Forelimb muscle (tissue), 1 donor: ENCODE results near the gene ZNF579. TPM values are rescaled to one million over a fixed set of nuclear protein-coding genes. Genes with fewer than 3 reads are reported as not detected.
"Not testable (repeated sequence)": the region's sequence is repeated elsewhere in the genome, so short reads cannot be mapped to it uniquely, and the experiment has no call there.

Source experiments
- DNase-seq: peaks from one replicate; pipeline ENCODE4 v3.0.0-alpha.2; 2013; ENCODE audit warnings: low read depth
- polyA plus RNA-seq: library from polyadenylated mRNA; unstranded; fragments of 120-200 nt; gene quantifications from one replicate; pipeline ENCODE4 v1.2.1, GENCODE V29; 2013; ENCODE audit not compliant: insufficient read length

ZNF579 gene
- polyA plus RNA-seq, 1 donor: 12.0 TPM

DNA sequence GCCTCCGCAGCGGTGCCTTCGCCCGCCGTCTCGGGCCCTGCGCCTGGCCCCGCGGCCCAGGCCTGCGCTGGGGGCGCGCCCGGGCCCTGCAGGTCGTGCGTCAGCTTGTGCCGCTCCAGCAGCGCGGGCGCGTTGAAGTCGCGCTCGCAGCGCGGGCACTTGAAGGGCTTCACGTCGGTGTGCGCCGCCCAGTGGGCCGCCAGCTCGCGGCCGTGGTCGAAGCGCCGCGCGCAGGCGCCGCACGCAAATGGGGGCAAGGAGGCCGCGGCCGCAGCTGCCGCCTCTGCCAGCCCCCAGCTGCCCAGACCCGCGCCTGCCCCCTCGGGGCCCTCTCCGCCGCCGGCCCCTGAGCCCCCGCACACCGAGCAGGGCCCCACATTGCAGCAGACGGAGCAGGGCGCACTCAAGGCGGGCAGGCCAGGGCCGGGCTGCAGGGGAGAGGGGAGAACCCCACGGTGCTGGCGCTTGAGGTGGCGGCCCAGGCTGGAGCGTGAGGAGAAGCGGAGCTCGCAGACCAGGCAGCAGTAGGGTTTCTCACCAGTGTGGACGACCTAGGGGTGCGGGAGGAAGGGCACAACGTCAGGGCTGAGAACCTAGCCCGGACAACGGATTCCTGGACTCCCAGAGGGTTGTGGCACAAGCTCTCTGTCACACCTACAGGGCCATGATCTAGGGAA lies 12.6 kb upstream of the ZNF579 start:
- no peak for DNase-seq

DNA sequence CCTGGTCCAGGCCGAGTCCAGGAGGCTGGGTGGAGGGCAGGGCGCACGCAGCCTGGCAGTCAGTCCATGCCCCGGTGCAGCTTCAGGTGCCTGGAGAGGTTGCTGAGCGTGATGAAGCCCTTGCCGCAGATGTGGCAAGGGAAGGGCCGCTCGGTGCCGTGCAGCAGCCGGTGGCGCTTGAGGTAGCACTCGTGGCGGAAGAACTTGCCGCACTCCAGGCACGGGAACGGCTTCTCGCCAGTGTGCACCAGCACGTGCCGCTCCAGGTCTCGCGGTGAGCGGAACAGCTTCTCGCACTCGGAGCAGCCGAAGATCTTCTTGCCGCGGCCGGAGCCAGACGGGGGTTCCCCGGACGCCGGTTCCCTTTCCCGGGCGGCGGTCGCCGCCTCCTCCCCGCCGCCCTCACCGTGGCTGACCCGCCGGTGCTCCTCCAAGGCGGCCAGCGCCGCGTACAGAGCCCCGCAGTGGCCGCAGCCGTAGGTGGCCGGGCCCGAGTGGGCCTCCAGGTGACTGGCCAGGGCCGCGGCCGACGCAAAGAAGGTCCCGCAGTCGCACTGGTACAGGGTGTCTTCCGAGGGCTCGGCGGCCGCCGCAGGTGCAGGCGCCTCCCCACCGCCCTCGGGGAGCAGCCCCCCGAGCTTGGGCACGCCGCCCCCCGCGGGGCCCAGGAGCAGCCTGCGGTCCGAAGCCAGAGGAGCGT lies 11.9 kb upstream of the ZNF579 start:
- DNase-seq: no peak

- no peak for DNase-seq
These were observed 10.9 kb upstream of the ZNF579 start for GRCh38 chr19:55591555-55591954.

GRCh38 chr19:55590617-55591016 lies 10.0 kb upstream of the ZNF579 start:
- DNase-seq: no peak

- DNase-seq: no peak
These were observed 9.5 kb upstream of the ZNF579 start for GRCh38 chr19:55590109-55590508.

DNA sequence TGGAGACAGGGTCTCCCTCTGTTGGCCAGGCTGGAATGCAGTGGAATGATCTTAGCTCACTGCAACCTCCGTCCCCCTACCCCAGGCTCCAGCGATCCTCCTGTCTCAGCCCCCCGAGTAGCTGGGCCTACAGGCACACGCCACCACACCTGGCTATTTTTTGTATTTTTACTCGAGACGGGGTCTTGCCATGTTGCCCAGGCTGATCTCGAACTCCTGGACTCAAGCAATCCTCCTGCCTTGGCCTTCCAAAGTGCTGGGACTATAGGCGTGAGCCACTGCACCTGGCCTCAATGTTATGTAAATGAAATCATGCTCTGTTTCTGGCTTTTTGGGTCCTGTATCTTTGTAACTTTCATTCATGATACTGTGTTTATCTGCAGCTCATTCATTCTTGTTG lies 8.1 kb upstream of the ZNF579 start:
- no peak for DNase-seq

- no peak for DNase-seq
These were observed 6.5 kb upstream of the ZNF579 start for GRCh38 chr19:55586976-55587668.

DNA sequence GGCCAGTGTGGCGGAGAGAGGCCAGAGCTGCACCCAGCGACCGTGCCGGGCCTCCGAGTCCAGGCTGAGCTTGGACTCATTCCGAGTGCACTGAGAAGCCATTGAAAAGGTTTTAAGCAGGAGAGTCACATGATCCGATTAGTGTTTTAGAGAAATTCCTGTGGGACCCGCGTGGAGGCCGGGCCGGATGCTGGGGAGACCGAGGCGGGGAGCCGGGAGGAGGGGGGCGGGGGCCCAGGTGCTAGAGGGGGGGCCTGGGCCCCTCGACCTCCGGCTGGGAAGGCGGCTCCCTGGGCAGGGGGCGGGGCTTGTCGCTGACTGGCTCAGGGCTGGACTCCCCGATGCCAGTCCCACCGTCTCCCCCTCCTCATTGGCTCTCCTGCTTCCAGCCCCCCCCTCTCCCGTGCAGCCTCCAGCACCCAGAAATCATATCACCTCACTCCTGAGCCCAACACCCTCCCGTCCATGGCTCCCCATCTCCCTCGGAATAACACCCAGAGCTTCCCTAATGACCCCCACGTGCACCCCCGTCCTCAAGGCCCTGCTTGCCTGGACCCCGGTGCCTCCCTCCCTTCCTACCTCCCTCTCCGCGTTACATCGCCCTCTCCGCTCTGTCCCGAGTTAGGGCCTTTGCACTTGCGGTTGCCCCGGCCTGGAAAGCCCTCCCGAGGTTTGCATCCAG lies 5.2 kb upstream of the ZNF579 start:
- DNase-seq: no peak

DNA sequence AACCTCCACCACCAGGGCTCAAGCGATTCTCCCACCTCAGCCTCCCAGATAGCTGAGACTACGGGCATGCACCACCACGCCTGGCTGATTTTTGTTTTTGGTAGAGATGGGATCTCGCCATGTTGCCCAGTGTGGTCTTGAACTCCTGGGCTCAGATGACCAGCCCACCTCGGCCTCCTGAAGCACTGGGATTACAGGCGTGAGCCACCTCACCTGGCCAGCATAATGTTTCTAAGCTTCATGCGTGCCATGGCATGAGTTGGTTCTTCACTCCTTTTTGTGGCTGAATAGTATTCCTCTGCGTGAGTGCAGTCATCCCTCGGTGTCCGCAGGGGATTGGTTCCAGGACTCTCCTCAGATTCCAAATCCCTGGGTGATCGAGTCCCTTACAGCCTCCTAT lies 4.2 kb upstream of the ZNF579 start:
- DNase-seq: no peak

GRCh38 chr19:55583897-55584296 lies 3.2 kb upstream of the ZNF579 start:
- not testable (repeated sequence) for DNase-seq

DNA sequence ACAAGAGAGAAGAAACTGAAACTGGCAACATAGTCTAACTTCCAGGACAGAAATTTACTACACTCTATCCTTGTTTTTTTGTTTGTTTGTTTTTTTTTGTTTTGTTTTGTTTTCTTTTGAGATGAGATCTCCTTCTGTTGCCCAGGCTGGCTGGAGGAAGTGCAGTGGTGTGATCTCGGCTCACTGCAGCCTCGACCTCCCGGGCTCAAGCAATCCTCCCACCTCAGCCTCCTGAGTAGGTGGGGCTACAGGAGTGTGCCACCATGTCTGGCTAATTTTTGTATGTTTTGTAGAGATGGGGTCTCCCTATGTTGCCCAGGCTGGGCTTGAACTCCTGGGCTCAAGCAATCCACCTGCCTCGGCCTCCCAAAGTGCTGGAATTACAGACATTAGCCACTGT lies 1.6 kb upstream of the ZNF579 start:
- DNase-seq: not testable (repeated sequence)

- no peak for DNase-seq
These were observed 1.2 kb upstream of the ZNF579 start for GRCh38 chr19:55581823-55582223.

GRCh38 chr19:55581145-55581822 lies 636 bp upstream of the ZNF579 start:
- no peak for DNase-seq

DNA sequence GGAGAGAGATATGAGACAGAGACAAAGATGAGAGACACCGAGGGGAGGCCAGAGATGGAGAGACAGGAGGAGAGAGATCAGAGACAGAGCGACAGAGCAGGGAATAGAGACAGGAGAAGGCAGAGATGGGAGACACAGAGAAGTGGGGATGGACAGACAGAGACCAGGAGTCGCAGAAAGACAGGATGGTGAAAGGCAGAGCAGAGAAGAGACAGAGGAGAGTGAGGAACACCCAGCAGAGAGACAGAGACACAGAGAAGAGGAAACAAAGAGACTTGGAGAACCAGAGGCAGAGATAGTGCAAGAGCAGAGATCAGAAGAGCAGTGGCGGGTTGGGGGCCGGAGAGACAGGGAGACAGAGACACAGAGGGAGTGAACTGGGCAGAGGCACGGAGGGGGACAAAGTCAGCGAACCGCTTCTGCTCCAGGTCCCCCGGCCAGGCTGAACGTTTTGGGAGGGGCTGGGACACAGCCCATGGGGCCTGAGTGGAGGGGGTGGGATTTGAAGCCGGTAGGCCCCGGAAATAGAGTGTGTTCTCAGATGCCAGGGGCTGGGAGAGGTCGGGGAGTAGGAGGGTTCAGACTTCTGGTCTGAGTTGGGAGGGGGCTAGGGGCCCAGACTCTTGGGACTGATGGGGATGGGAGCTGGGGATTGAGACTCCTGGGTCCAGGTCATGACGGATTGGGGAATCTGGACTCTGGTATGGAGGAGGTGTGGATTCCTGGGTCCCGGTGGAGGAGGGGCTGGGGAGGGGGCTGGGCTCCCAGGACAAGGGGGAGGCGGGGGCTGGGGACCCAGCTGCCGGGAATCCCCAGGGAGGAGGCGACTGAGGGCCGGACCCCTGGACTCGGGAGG lies 654 bp downstream of the ZNF579 start:
- no peak for DNase-seq

DNA sequence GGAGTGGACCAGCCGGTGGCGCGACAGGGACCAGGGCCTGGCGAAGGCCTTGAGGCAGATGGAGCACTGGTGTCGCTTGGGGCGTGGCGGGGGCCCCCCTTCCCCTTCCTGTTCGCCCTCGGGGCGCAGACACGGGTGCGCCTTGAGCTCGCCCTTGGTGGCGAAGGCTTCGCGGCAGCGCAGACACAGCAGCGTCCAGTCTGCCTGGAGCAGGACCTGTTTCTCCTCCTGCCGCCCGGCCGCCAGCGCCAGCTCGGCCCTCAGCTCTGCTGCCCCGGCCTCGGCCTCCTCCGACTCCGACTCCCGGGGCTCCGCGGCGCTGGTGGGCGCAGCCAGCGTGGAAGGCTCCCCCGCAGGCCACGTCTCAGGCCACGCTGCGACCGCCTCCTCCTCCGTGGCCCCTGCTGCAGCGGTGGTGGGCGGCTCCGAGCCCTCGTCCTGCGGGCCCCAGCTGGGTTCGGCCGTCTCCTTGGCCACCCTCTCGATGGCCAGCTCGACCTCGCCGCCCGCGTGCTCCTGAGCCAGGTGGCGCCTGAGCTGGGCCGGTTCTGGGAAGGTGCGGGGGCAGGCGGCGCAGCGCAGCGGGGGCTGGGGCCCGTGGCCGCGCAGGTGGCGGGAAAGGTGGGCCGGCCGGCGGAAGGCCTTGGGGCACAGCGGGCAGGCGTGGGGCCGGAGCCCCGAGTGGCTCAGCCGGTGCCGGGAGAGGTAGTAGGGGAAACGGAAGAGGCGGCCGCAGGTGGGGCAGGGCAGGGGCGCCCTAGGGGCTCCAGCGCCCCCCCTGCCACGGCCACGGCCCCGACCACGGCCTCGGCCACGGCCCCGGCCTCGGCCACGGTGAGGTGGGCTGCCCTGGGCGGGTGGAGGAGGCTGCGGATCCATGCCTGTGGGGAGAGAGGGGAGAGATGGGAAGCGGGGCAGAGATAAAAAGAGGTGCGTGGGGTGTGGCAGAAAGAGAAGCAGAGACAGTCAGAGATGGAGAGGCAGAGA lies 1.6 kb downstream of the ZNF579 start:
- no peak for DNase-seq

- no peak for DNase-seq
These were observed 2.5 kb downstream of the ZNF579 start for GRCh38 chr19:55578031-55578760.

GRCh38 chr19:55576746-55577145 lies 3.9 kb downstream of the ZNF579 start:
- DNase-seq: no peak

GRCh38 chr19:55573929-55574328 lies 6.7 kb downstream of the ZNF579 start:
- not testable (repeated sequence) for DNase-seq

- not testable (repeated sequence) for DNase-seq
These were observed 11.2 kb downstream of the ZNF579 start for GRCh38 chr19:55569477-55569876.
